HepG2 (cell line): ENCODE measurements around the gene CUEDC2. TPM values are rescaled to one million over a fixed set of nuclear protein-coding genes. Genes with fewer than 3 reads are reported as not detected.

Experiments
- ATAC-seq: fragments of 200-7000 bp; cut with Tn5 transposase; 3 replicates; pipeline ENCODE4 v1.9.1; 2020; ENCODE audit warnings: mild to moderate bottlenecking, moderate library complexity
- BruUV-seq: library from RNA; stranded (reverse); fragments of 400-500 nt; replicated peaks from 2 replicates; lab custom pipeline; 2021; lab: Mats Ljungman, UMichigan
- CTCF ChIA-PET: fragments of 300-600 bp; formaldehyde crosslinking; extraction: SDS; loops from one replicate; lab custom pipeline; 2021; ENCODE audit warnings: low total read pairs, inconsistent platforms, low intra/inter-chr PET ratio; lab: Yijun Ruan, JAX
- POLR2A ChIA-PET: fragments of 350-600 bp; sonication (Branson Sonifier 250); formaldehyde crosslinking; loops from one replicate; lab custom pipeline; 2020; ENCODE audit warnings: antibody characterized with exemption, inconsistent platforms; lab: Yijun Ruan, JAX
- DNase-seq: peaks from one replicate; pipeline ENCODE4 v3.0.0-alpha.2; 2015; ENCODE audit warnings: low spot score
- FAIRE-seq: peaks from 3 replicates; lab custom pipeline; 2011; peaks lifted over from hg19 to GRCh38; lab: Jason Lieb, UNC
- H2AFZ ChIP-seq: one replicate; pipeline ENCODE4 v1.6.1; 2011; ENCODE audit warnings: low read length, inconsistent platforms
- H3K27ac ChIP-seq: fragments of 300-600 bp; 3 replicates; pipeline ENCODE4 v1.8.0; 2011; ENCODE audit warnings: mixed run types, mild to moderate bottlenecking, mixed read lengths, low read length, inconsistent platforms; ENCODE audit not compliant: insufficient read depth; ENCODE audit errors: extremely low read length
- H3K27me3 ChIP-seq, 2 experiments: fragments of 200-600 bp in 1 of 2; 2 replicates in 1 of 2; 3 replicates in 1 of 2; pipeline versions ENCODE4 v1.6.0 to v1.8.0; 2011; ENCODE audit warnings: low read length in 2 of 2, mild to moderate bottlenecking in 2 of 2, moderate library complexity in 2 of 2, inconsistent platforms in 1 of 2; ENCODE audit not compliant: insufficient read depth in 2 of 2, control insufficient read depth in 1 of 2
- H3K36me3 ChIP-seq, 2 experiments: fragments of 200-600 bp in 1 of 2; replicated peaks in 1 of 2; 2 replicates in 1 of 2; 3 replicates in 1 of 2; pipeline versions ENCODE4 v1.5.1 to v1.8.0; 2011; ENCODE audit warnings: low read length in 2 of 2, inconsistent platforms in 1 of 2; ENCODE audit not compliant: insufficient read depth in 2 of 2, control insufficient read depth in 1 of 2
- H3K4me1 ChIP-seq: 2 replicates; pipeline ENCODE4 v1.5.1; 2012; ENCODE audit warnings: low read length, inconsistent platforms; ENCODE audit not compliant: insufficient read depth
- H3K4me2 ChIP-seq: 2 replicates; pipeline ENCODE4 v1.6.0; 2011; ENCODE audit warnings: low read depth, low read length, inconsistent platforms
- H3K4me3 ChIP-seq, 3 experiments: fragments of 200-600 bp in 1 of 3; sonication (generic), shearing (Covaris generic) in 1 of 3; replicated peaks in 1 of 3; 2 replicates each; pipeline ENCODE4 v1.5.1; 2011 to 2016; ENCODE audit warnings: low read length in 3 of 3, inconsistent platforms in 2 of 3, low read depth in 2 of 3, mild to moderate bottlenecking in 2 of 3, control low read depth in 1 of 3, mixed read lengths in 1 of 3; ENCODE audit not compliant: insufficient read depth in 1 of 3
- H3K79me2 ChIP-seq: one replicate; pipeline ENCODE4 v1.6.1; 2011; ENCODE audit warnings: low read length, inconsistent platforms; ENCODE audit not compliant: insufficient read depth
- H3K9ac ChIP-seq: 2 replicates; pipeline ENCODE4 v1.6.0; 2011; ENCODE audit warnings: mild to moderate bottlenecking, low read depth, low read length, inconsistent platforms; ENCODE audit not compliant: insufficient read depth
- H3K9me3 ChIP-seq: 2 replicates; pipeline ENCODE4 v1.5.1; 2012; ENCODE audit warnings: mild to moderate bottlenecking, low read length
- H4K20me1 ChIP-seq: 2 replicates; pipeline ENCODE4 v1.6.0; 2011; ENCODE audit warnings: inconsistent platforms, mild to moderate bottlenecking, low read length, moderate library complexity; ENCODE audit not compliant: insufficient read depth
- CHCHD3 ChIP-seq: sonication (generic); formaldehyde crosslinking; IDR thresholded peaks from 2 replicates; pipeline ENCODE4 v1.8.0; 2022; ENCODE audit warnings: mild to moderate bottlenecking, missing genetic modification reagents, moderate library complexity
- ETV5 ChIP-seq: IDR thresholded peaks from 2 replicates; pipeline ENCODE4 v1.6.1; 2018; ENCODE audit warnings: missing biosample characterization, missing genetic modification reagents, inconsistent platforms, borderline replicate concordance
- KDM2A ChIP-seq: sonication (generic); formaldehyde crosslinking; IDR thresholded peaks from 2 replicates; pipeline ENCODE4 v1.4.0; 2020; ENCODE audit warnings: low read depth, missing genetic modification reagents, borderline replicate concordance
- KLF11 ChIP-seq: IDR thresholded peaks from 2 replicates; pipeline ENCODE4 v1.6.1; 2016; ENCODE audit warnings: missing compliant biosample characterization
- NFE2L1 ChIP-seq: sonication (generic); formaldehyde crosslinking; IDR thresholded peaks from 2 replicates; pipeline ENCODE4 v1.4.0; 2020; ENCODE audit warnings: missing genetic modification reagents, mild to moderate bottlenecking, borderline replicate concordance
- RBAK ChIP-seq: sonication (generic); formaldehyde crosslinking; IDR thresholded peaks from 2 replicates; pipeline ENCODE4 v1.5.1; 2020; ENCODE audit warnings: mild to moderate bottlenecking, missing genetic modification reagents
- SOX13 ChIP-seq, 3 experiments: fragments of 450-650 bp in 1 of 3; sonication (generic) in 1 of 3; formaldehyde crosslinking in 1 of 3; IDR thresholded peaks in 2 of 3; conservative IDR thresholded peaks in 1 of 3; 2 replicates each; pipeline versions ENCODE4 v1.5.0 to v1.6.1; 2016 to 2020; ENCODE audit warnings: antibody characterized with exemption in 1 of 3, mild to moderate bottlenecking in 1 of 3, missing compliant biosample characterization in 1 of 3, missing genetic modification reagents in 1 of 3, moderate library complexity in 1 of 3
- SP2 ChIP-seq: sonication (generic); formaldehyde crosslinking; IDR thresholded peaks from 2 replicates; pipeline ENCODE4 v1.5.1; 2020; ENCODE audit warnings: mild to moderate bottlenecking, missing genetic modification reagents
- SP5 ChIP-seq: IDR thresholded peaks from 2 replicates; pipeline ENCODE4 v1.6.1; 2016; ENCODE audit warnings: low read depth, borderline replicate concordance
- TAF1 ChIP-seq: sonication (generic); formaldehyde crosslinking; IDR thresholded peaks from 2 replicates; pipeline ENCODE4 v1.4.0; 2020; ENCODE audit warnings: missing genetic modification reagents
- TCF7L2 ChIP-seq: IDR thresholded peaks from 2 replicates; pipeline ENCODE4 v1.6.1; 2011; ENCODE audit warnings: mild to moderate bottlenecking, low read depth, low read length, moderate library complexity
- YEATS4 ChIP-seq: sonication (generic); formaldehyde crosslinking; IDR thresholded peaks from 2 replicates; pipeline ENCODE4 v1.4.0; 2020; ENCODE audit warnings: missing genetic modification reagents, borderline replicate concordance
- ZFAT ChIP-seq: sonication (generic); formaldehyde crosslinking; conservative IDR thresholded peaks from 2 replicates; pipeline ENCODE4 v1.8.1; 2023; ENCODE audit warnings: missing genetic modification reagents, inconsistent platforms
- ZFY ChIP-seq: sonication (generic); formaldehyde crosslinking; IDR thresholded peaks from 2 replicates; pipeline ENCODE4 v1.4.0; 2020; ENCODE audit warnings: missing genetic modification reagents
- ZNF263 ChIP-seq: sonication (generic); formaldehyde crosslinking; IDR thresholded peaks from 2 replicates; pipeline ENCODE4 v1.4.0; 2020; ENCODE audit warnings: missing genetic modification reagents
- ZNF282 ChIP-seq: fragments of 450-650 bp; IDR thresholded peaks from 2 replicates; pipeline ENCODE4 v1.6.1; 2018; ENCODE audit not compliant: partially characterized antibody
- ZNF292 ChIP-seq: sonication (generic); formaldehyde crosslinking; IDR thresholded peaks from 2 replicates; pipeline ENCODE4 v1.8.1; 2022; ENCODE audit warnings: mild to moderate bottlenecking, low read depth, missing genetic modification reagents, borderline replicate concordance
- ZNF34 ChIP-seq: sonication (generic); formaldehyde crosslinking; IDR thresholded peaks from 2 replicates; pipeline ENCODE4 v1.4.0; 2020; ENCODE audit warnings: mild to moderate bottlenecking, missing genetic modification reagents, borderline replicate concordance
- WGBS: methylation state at CpG from one replicate; pipeline ENCODE4 v1.1.6; 2017; ENCODE audit warnings: low lambda C conversion rate; 5-methylcytosine and 5-hydroxymethylcytosine counted together
- in situ Hi-C: cut with HindIII; loops from 2 replicates; pipeline ENCODE4 v1.10.0; 2017; ENCODE audit warnings: low pct_unique_long_range_greater_than_20kb; ENCODE audit not compliant: extremely low pct_ligation_motif_present
- intact Hi-C: fragments of 100-400 bp; cut with micrococcal nuclease; formaldehyde crosslinking; loops from one replicate; pipeline ENCODE4 v1.10.0; 2022; ENCODE audit not compliant: unreplicated experiment
- polyA plus RNA-seq, 8 experiments: library from polyadenylated mRNA; depleted of rRNA in 3 of 8; stranded (reverse) in 7 of 8; unstranded in 1 of 8; fragments of >200 nt; fragmentation: Illumina TruSeq in 4 of 8; extraction: Trizol in 4 of 8; gene quantifications; 2 replicates each; pipeline versions ENCODE4 v1.2.1 to v1.2.3, GENCODE V29; 2011 to 2016; ENCODE audit warnings: low read depth in 4 of 8, missing spikeins in 1 of 8, mixed read lengths in 1 of 8; ENCODE audit not compliant: insufficient read depth in 1 of 8
- total RNA-seq, 5 experiments: library from RNA; depleted of rRNA; stranded (reverse); fragments of >200 nt; fragmentation: Illumina TruSeq; extraction: Trizol; gene quantifications; 2 replicates each; pipeline ENCODE4 v1.2.3, GENCODE V29; 2016; ENCODE audit warnings: low read depth in 1 of 5
- TF ChIP-seq, protein P1 (sequence below): sonication (generic); formaldehyde crosslinking; IDR thresholded peaks from 2 replicates; pipeline ENCODE4 v1.4.0; 2020; ENCODE audit warnings: mild to moderate bottlenecking, missing genetic modification reagents, borderline replicate concordance

CUEDC2 gene
- total and polyA plus RNA-seq, 2 of the 13 experiments (the other 11 are each of a cell fraction or from before 2014, with no cell fraction given), result 13.1 to 18.4 TPM

GRCh38 chr10:102426803-102427287, 5.5 kb downstream of the CUEDC2 start:
- DNase-seq, result no peak
- Histone ChIP-seq H3K9me3 (no peaks in the 10 kb centered on the region), H3K4me1 (peaks cover 25% of the 10 kb centered on the region), H3K9ac (no peak overlapping the region), H4K20me1 (no peaks in the 10 kb centered on the region), H2AFZ (no peak overlapping the region)
- POLR2A ChIA-PET, result no interaction called here
- TF ChIP-seq SP2 (no peak), ZNF263 (CRISPR knock-in tag) (no peak), NFE2L1 (no peak), SP5 (CRISPR knock-in tag) (no peak), ZFY (CRISPR knock-in tag) (no peak), ZNF34 (CRISPR knock-in tag) (no peak), RBAK (no peak), KDM2A (no peak), YEATS4 (CRISPR knock-in tag) (no peak), ZNF292 (CRISPR knock-in tag) (no peak), ETV5 (CRISPR knock-in tag) (no peak), SOX13 (IDR thresholded peaks at IDR 0.05) (no peak), SOX13 (CRISPR knock-in tag; conservative IDR thresholded peaks at IDR 0.05 in 1 of 2, IDR thresholded peaks at IDR 0.05 in 1 of 2) (no peak), TAF1 (CRISPR knock-in tag) (no peak), TCF7L2 (no peak), CHCHD3 (no peak), ZNF282 (no peak), KLF11 (CRISPR knock-in tag) (no peak), ZFAT (CRISPR knock-in tag) (no peak)
- TF ChIP-seq, protein P1, sequence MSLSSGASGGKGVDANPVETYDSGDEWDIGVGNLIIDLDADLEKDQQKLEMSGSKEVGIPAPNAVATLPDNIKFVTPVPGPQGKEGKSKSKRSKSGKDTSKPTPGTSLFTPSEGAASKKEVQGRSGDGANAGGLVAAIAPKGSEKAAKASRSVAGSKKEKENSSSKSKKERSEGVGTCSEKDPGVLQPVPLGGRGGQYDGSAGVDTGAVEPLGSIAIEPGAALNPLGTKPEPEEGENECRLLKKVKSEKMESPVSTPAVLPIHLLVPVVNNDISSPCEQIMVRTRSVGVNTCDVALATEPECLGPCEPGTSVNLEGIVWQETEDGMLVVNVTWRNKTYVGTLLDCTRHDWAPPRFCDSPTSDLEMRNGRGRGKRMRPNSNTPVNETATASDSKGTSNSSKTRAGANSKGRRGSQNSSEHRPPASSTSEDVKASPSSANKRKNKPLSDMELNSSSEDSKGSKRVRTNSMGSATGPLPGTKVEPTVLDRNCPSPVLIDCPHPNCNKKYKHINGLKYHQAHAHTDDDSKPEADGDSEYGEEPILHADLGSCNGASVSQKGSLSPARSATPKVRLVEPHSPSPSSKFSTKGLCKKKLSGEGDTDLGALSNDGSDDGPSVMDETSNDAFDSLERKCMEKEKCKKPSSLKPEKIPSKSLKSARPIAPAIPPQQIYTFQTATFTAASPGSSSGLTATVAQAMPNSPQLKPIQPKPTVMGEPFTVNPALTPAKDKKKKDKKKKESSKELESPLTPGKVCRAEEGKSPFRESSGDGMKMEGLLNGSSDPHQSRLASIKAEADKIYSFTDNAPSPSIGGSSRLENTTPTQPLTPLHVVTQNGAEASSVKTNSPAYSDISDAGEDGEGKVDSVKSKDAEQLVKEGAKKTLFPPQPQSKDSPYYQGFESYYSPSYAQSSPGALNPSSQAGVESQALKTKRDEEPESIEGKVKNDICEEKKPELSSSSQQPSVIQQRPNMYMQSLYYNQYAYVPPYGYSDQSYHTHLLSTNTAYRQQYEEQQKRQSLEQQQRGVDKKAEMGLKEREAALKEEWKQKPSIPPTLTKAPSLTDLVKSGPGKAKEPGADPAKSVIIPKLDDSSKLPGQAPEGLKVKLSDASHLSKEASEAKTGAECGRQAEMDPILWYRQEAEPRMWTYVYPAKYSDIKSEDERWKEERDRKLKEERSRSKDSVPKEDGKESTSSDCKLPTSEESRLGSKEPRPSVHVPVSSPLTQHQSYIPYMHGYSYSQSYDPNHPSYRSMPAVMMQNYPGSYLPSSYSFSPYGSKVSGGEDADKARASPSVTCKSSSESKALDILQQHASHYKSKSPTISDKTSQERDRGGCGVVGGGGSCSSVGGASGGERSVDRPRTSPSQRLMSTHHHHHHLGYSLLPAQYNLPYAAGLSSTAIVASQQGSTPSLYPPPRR, result no peak
- TF ChIP-seq, all 625 proteins: peak for 0
- FAIRE-seq, result no peak
- CTCF ChIA-PET, result no interaction called here
- intact Hi-C loops (no loop called here), in situ Hi-C loops (no loop called here)
- no peak overlapping the region for H3K4me3 ChIP-seq
- no peaks in the 10 kb centered on the region; a peak in 1 of 5 replicates for H3K27me3 ChIP-seq
- H3K36me3 ChIP-seq, result peaks cover 1 to 14% of the 10 kb centered on the region in 2 experiments; a peak in 3 of 5 replicates
- H3K27ac ChIP-seq, result no peak overlapping the region
- BruUV-seq, result no TSS peak
- peaks cover 1% of the 10 kb centered on the region for H3K79me2 ChIP-seq
- 91% methylated on average over 7 of the region's 7 CpGs for WGBS
- ATAC-seq, result no peak
- no peak overlapping the region for H3K4me2 ChIP-seq
